GM12878 (cell line): ENCODE measurements around the gene SHH. TPM values are rescaled to one million over a fixed set of nuclear protein-coding genes. Genes with fewer than 3 reads are reported as not detected.

Source experiments
- ATAC-seq: fragments of 200-7000 bp; cut with Tn5 transposase; 3 replicates; pipeline ENCODE4 v1.9.1; 2020; ENCODE audit warnings: mild to moderate bottlenecking, moderate library complexity
- BruUV-seq: library from RNA; stranded (reverse); fragments of 400-500 nt; replicated peaks from 2 replicates; lab custom pipeline; 2021; lab: Mats Ljungman, UMichigan
- CTCF ChIA-PET: fragments of 300-600 bp; sonication (Branson Sonifier 250); formaldehyde crosslinking; extraction: SDS; loops from one replicate; lab custom pipeline; 2021; ENCODE audit warnings: inconsistent platforms; lab: Yijun Ruan, JAX
- POLR2A ChIA-PET: fragments of 350-600 bp; formaldehyde crosslinking; extraction: SDS; loops from one replicate; lab custom pipeline; 2021; ENCODE audit warnings: inconsistent platforms; lab: Charles Lee
- RAD21 ChIA-PET: fragments of 300-600 bp; sonication (Branson Sonifier 250); formaldehyde crosslinking; loops from one replicate; lab custom pipeline; 2023; ENCODE audit warnings: antibody characterized with exemption; ENCODE audit not compliant: unreplicated experiment; lab: Charles Lee
- SMC1A ChIA-PET: fragments of 300-600 bp; sonication (Branson Sonifier 250); formaldehyde crosslinking; loops from one replicate; lab custom pipeline; 2023; ENCODE audit not compliant: unreplicated experiment, uncharacterized antibody; lab: Charles Lee
- DNase-seq: peaks from one replicate; pipeline ENCODE4 v3.0.0-alpha.2; 2011; ENCODE audit warnings: low read depth, low spot score
- FAIRE-seq: peaks from 3 replicates; lab custom pipeline; 2011; peaks lifted over from hg19 to GRCh38; lab: Jason Lieb, UNC
- H2AFZ ChIP-seq: 2 replicates; pipeline ENCODE4 v1.6.0; 2011; ENCODE audit warnings: low read depth, low read length, control low read depth; ENCODE audit not compliant: control insufficient read depth
- H3K27ac ChIP-seq: 2 replicates; pipeline ENCODE4 v1.5.1; 2011; ENCODE audit warnings: control low read depth; ENCODE audit not compliant: control insufficient read depth, insufficient read depth
- H3K27me3 ChIP-seq, 2 experiments: replicated peaks in 1 of 2; 2 replicates each; pipeline versions ENCODE4 v1.6.0 to v1.6.1; 2011; ENCODE audit warnings: low read length in 1 of 2; ENCODE audit not compliant: control insufficient read depth in 2 of 2, insufficient read depth in 2 of 2
- H3K36me3 ChIP-seq, 2 experiments: 2 replicates each; pipeline ENCODE4 v1.5.1; 2011; ENCODE audit warnings: low read length in 1 of 2; ENCODE audit not compliant: control insufficient read depth in 2 of 2, insufficient read depth in 2 of 2
- H3K4me1 ChIP-seq: 2 replicates; pipeline ENCODE4 v1.6.1; 2011; ENCODE audit warnings: mild to moderate bottlenecking, low read length, moderate library complexity, mixed read lengths; ENCODE audit not compliant: control insufficient read depth, insufficient read depth
- H3K4me2 ChIP-seq: 2 replicates; pipeline ENCODE4 v1.6.0; 2011; ENCODE audit warnings: control low read depth; ENCODE audit not compliant: control insufficient read depth, insufficient read depth
- H3K4me3 ChIP-seq: fragments of 200-600 bp; sonication (generic); 2 replicates; pipeline ENCODE4 v1.5.1; 2016
- H3K79me2 ChIP-seq: 2 replicates; pipeline ENCODE4 v1.6.0; 2011; ENCODE audit warnings: low read length; ENCODE audit not compliant: control insufficient read depth, insufficient read depth
- H3K9ac ChIP-seq: 2 replicates; pipeline ENCODE4 v1.8.0; 2011; ENCODE audit warnings: low read length, control low read depth, mixed read lengths; ENCODE audit not compliant: control insufficient read depth, insufficient read depth
- H3K9me3 ChIP-seq: replicated peaks from 3 replicates; pipeline ENCODE4 v1.5.1; 2011; ENCODE audit warnings: mild to moderate bottlenecking, low read length; ENCODE audit not compliant: control insufficient read depth, insufficient read depth
- H4K20me1 ChIP-seq: 2 replicates; pipeline ENCODE4 v1.6.0; 2011; ENCODE audit not compliant: control insufficient read depth, insufficient read depth
- CBFB ChIP-seq: IDR thresholded peaks from 2 replicates; pipeline ENCODE4 v1.6.1; 2016; ENCODE audit warnings: antibody characterized with exemption, low read depth
- CEBPB ChIP-seq, 2 experiments: fragments of 150-350 bp in 1 of 2; IDR thresholded peaks; 2 replicates each; pipeline ENCODE4 v1.6.1; 2012 to 2014; ENCODE audit warnings: low read depth in 2 of 2, low read length in 2 of 2, borderline replicate concordance in 1 of 2, inconsistent platforms in 1 of 2
- CHD1 ChIP-seq: IDR thresholded peaks from 2 replicates; pipeline ENCODE4 v1.6.1; 2012; ENCODE audit warnings: low read depth, low read length, improper control_type of control experiment
- ESRRA ChIP-seq: IDR thresholded peaks from 2 replicates; pipeline ENCODE4 v1.6.1; 2012; ENCODE audit warnings: mild to moderate bottlenecking, low read length, improper control_type of control experiment
- HCFC1 ChIP-seq: fragments of 150-350 bp; IDR thresholded peaks from 2 replicates; pipeline ENCODE4 v1.6.1; 2014; ENCODE audit warnings: low read length
- IKZF2 ChIP-seq, 2 experiments: fragments of 450-650 bp; IDR thresholded peaks; 2 replicates each; pipeline ENCODE4 v1.6.1; 2017; ENCODE audit warnings: mild to moderate bottlenecking in 2 of 2, moderate library complexity in 2 of 2
- JUNB ChIP-seq: IDR thresholded peaks from 2 replicates; pipeline ENCODE4 v1.6.1; 2016; ENCODE audit warnings: antibody characterized with exemption, mild to moderate bottlenecking
- NFIC ChIP-seq: IDR thresholded peaks from 2 replicates; pipeline ENCODE4 v1.6.1; 2012; ENCODE audit warnings: low read depth, mild to moderate bottlenecking, inconsistent platforms, low read length, moderate library complexity
- NFYA ChIP-seq: IDR thresholded peaks from 2 replicates; pipeline ENCODE4 v1.6.1; 2011; ENCODE audit warnings: low read depth, mild to moderate bottlenecking, low read length, improper control_type of control experiment, borderline replicate concordance
- NR2F1 ChIP-seq: fragments of 450-650 bp; conservative IDR thresholded peaks from 2 replicates; pipeline ENCODE4 v1.6.1; 2017; ENCODE audit warnings: mild to moderate bottlenecking
- PAX8 ChIP-seq: fragments of 450-650 bp; IDR thresholded peaks from 2 replicates; pipeline ENCODE4 v1.6.1; 2017; ENCODE audit warnings: mild to moderate bottlenecking, moderate library complexity
- SRF ChIP-seq, 2 experiments: IDR thresholded peaks; 2 replicates each; pipeline ENCODE4 v1.6.1; 2011; ENCODE audit warnings: low read depth in 2 of 2, low read length in 2 of 2, mild to moderate bottlenecking in 1 of 2, moderate library complexity in 1 of 2
- SUPT20H ChIP-seq: IDR thresholded peaks from 2 replicates; pipeline ENCODE4 v1.6.1; 2011; ENCODE audit warnings: low read depth, mild to moderate bottlenecking, low read length, moderate library complexity, borderline replicate concordance; ENCODE audit not compliant: control insufficient read depth
- SUZ12 ChIP-seq: fragments of 200-600 bp; sonication (generic); IDR thresholded peaks from one replicate; pipeline ENCODE4 v1.6.1; 2018; ENCODE audit warnings: antibody characterized with exemption, mild to moderate bottlenecking; ENCODE audit not compliant: unreplicated experiment
- ZNF622 ChIP-seq: fragments of 450-650 bp; IDR thresholded peaks from 2 replicates; pipeline ENCODE4 v1.6.1; 2017; ENCODE audit warnings: mild to moderate bottlenecking, inconsistent platforms
- WGBS: methylation state at CpG from one replicate; pipeline ENCODE4 v1.1.6; 2016; ENCODE audit warnings: low lambda C conversion rate; ENCODE audit not compliant: insufficient replicate concordance, insufficient coverage; ENCODE audit errors: missing lambda C conversion rate; 5-methylcytosine and 5-hydroxymethylcytosine counted together
- in situ Hi-C: fragments of 300-500 bp; cut with MboI; formaldehyde crosslinking; loops from 9 replicates; pipeline ENCODE4 v1.14.3; 2018; ENCODE audit warnings: mixed read lengths
- intact Hi-C: fragments of 100-400 bp; cut with micrococcal nuclease; formaldehyde crosslinking; loops from one replicate; pipeline ENCODE4 v1.14.2; 2022; ENCODE audit not compliant: unreplicated experiment
- polyA plus RNA-seq, 11 experiments: library from polyadenylated mRNA; depleted of rRNA in 4 of 11; unstranded in 6 of 11; stranded (reverse) in 5 of 11; fragments of >200 nt; fragmentation: Nextera tagmentation in 4 of 11; fragmentation: Illumina TruSeq in 1 of 11; extraction: Ambion mirVana in 4 of 11; extraction: Trizol in 1 of 11; gene quantifications; 1 replicate in 1 of 11; 2 replicates in 10 of 11; pipeline versions ENCODE4 v1.2.1 to v1.2.3, GENCODE V29; 2011 to 2016; ENCODE audit warnings: inconsistent platforms in 2 of 11, missing spikeins in 2 of 11, low read depth in 1 of 11
- total RNA-seq, 4 experiments: library from RNA; depleted of rRNA in 3 of 4; stranded (reverse); fragments of >200 nt in 3 of 4; fragmentation: Illumina TruSeq in 1 of 4; extraction: Trizol in 1 of 4; gene quantifications; 2 replicates each; pipeline versions ENCODE4 v1.2.1 to v1.2.3, GENCODE V29; 2013 to 2021
- TF ChIP-seq, protein P1 (sequence below): fragments of 450-650 bp; conservative IDR thresholded peaks from 2 replicates; pipeline ENCODE4 v1.6.1; 2017; ENCODE audit warnings: mild to moderate bottlenecking, moderate library complexity
- TF ChIP-seq, protein P2 (sequence below): fragments of 450-650 bp; formaldehyde crosslinking; IDR thresholded peaks from 2 replicates; pipeline ENCODE4 v1.4.0; 2020; ENCODE audit warnings: mild to moderate bottlenecking, moderate library complexity

The SHH gene
- total and polyA plus RNA-seq, 10 of the 15 experiments (the other 5 are each of a cell fraction or from before 2014, with no cell fraction given): not detected

DNA sequence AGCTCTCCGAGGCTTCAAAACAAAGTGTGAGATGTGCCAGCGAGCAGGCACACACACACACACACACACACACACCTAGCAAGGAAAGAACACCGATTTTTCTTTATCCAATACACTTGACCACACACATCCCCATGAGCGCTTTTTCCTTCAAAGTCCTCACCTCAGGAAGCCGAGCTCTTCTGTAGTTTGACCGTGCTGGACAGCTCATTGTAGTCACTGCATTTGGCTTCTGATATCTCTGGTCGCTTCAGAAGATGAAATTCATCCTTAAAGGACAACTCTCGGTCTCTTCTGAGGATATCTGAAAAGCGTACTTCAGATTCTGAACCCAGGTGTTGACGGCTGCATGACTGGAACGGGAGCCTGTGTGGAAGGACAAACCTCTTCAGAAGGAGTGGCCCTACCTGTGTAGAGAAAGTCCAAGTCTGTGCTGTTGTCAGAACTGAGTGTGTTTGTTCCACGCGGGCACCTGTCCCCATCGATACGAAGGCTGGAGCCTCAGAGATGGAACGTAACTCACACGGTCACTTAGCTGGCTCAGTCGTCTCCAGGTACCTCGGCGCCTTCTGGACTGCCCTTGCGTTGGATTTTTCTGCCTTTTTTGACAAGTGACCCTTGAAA is 28.1 kb upstream of the SHH start (continued):
- TF ChIP-seq, protein P1, sequence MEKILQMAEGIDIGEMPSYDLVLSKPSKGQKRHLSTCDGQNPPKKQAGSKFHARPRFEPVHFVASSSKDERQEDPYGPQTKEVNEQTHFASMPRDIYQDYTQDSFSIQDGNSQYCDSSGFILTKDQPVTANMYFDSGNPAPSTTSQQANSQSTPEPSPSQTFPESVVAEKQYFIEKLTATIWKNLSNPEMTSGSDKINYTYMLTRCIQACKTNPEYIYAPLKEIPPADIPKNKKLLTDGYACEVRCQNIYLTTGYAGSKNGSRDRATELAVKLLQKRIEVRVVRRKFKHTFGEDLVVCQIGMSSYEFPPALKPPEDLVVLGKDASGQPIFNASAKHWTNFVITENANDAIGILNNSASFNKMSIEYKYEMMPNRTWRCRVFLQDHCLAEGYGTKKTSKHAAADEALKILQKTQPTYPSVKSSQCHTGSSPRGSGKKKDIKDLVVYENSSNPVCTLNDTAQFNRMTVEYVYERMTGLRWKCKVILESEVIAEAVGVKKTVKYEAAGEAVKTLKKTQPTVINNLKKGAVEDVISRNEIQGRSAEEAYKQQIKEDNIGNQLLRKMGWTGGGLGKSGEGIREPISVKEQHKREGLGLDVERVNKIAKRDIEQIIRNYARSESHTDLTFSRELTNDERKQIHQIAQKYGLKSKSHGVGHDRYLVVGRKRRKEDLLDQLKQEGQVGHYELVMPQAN: no peak
- TF ChIP-seq NFIC (no peak), CHD1 (no peak), SRF (IDR thresholded peaks at IDR 0.05; ENCODE audit: low read depth in 2 of 2, low read length in 2 of 2) (no peak), HCFC1 (no peak), JUNB (no peak), NR2F1 (no peak), CBFB (no peak)

DNA sequence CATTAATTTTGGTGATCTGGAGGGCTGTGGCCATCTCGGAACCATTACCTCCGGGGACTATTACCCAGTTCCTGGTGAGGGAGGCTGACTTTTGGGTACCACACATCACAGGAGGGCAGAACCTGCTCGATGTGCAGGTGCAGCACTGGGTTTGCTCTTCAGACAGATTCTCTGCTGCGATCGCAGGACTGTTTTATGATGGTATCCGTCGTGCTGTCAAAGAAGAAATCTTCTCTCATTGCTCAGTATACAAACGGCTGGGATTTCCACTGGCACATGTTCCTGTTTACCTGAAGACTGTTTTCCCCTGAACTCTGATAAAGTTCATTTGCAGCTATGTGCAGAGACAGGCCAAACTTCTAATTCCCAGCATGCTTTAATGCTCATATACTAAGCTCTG is 27.2 kb upstream of the SHH start:
- Histone ChIP-seq H3K4me3 (no peak overlapping the region), H3K27ac (no peak overlapping the region), H3K9ac (no peak overlapping the region), H3K4me1 (no peaks in the 10 kb centered on the region), H3K9me3 (no peaks in the 10 kb centered on the region), H2AFZ (no peak overlapping the region), H3K4me2 (no peak overlapping the region), H4K20me1 (no peaks in the 10 kb centered on the region), H3K27me3 (peaks cover 0 to 2% of the 10 kb centered on the region in 2 experiments; a peak in 1 of 4 replicates), H3K79me2 (no peaks in the 10 kb centered on the region), H3K36me3 (no peaks in the 10 kb centered on the region)
- POLR2A ChIA-PET: no interaction called here
- RAD21 ChIA-PET: no interaction called here
- CTCF ChIA-PET: no interaction called here
- DNase-seq (no peak), ATAC-seq (no peak), FAIRE-seq (no peak)
- BruUV-seq: no TSS peak
- SMC1A ChIA-PET: no interaction called here
- in situ Hi-C loops (no loop called here), intact Hi-C loops (no loop called here)
- WGBS: 50% methylated on average over 8 of the region's 8 CpGs
- TF ChIP-seq PAX8: no peak
- TF ChIP-seq IKZF2 (IDR thresholded peaks at IDR 0.05): no peak
- no peak for TF ChIP-seq ESRRA
- TF ChIP-seq, protein P2, sequence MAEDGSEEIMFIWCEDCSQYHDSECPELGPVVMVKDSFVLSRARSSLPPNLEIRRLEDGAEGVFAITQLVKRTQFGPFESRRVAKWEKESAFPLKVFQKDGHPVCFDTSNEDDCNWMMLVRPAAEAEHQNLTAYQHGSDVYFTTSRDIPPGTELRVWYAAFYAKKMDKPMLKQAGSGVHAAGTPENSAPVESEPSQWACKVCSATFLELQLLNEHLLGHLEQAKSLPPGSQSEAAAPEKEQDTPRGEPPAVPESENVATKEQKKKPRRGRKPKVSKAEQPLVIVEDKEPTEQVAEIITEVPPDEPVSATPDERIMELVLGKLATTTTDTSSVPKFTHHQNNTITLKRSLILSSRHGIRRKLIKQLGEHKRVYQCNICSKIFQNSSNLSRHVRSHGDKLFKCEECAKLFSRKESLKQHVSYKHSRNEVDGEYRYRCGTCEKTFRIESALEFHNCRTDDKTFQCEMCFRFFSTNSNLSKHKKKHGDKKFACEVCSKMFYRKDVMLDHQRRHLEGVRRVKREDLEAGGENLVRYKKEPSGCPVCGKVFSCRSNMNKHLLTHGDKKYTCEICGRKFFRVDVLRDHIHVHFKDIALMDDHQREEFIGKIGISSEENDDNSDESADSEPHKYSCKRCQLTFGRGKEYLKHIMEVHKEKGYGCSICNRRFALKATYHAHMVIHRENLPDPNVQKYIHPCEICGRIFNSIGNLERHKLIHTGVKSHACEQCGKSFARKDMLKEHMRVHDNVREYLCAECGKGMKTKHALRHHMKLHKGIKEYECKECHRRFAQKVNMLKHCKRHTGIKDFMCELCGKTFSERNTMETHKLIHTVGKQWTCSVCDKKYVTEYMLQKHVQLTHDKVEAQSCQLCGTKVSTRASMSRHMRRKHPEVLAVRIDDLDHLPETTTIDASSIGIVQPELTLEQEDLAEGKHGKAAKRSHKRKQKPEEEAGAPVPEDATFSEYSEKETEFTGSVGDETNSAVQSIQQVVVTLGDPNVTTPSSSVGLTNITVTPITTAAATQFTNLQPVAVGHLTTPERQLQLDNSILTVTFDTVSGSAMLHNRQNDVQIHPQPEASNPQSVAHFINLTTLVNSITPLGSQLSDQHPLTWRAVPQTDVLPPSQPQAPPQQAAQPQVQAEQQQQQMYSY (CRISPR knock-in tag): no peak
- TF ChIP-seq SUPT20H: no peak
- TF ChIP-seq HCFC1: no peak
- no peak for TF ChIP-seq SUZ12
- TF ChIP-seq, protein P1: no peak
- TF ChIP-seq ZNF622: no peak
- TF ChIP-seq NFYA: no peak
- TF ChIP-seq CEBPB (IDR thresholded peaks at IDR 0.05; ENCODE audit: borderline replicate concordance in 1 of 2, low read depth in 2 of 2, low read length in 2 of 2): no peak
